ENCODE results near the gene TSHZ3. TPM values are rescaled to one million over a fixed set of nuclear protein-coding genes. Genes with fewer than 3 reads are reported as not detected.
A peak's percentile ranks its signal among the peaks of the same experiment; 100 is the strongest.

Gene TSHZ3
- total RNA-seq, 6 donors from 2014 or later: 2.9 to 10.1 (median 6.3) TPM

GRCh38 chr19:31266731-31267130 is 82.5 kb downstream of the TSHZ3 start:
- 91 to 94% methylated on average over 7 of the region's 7 CpGs for WGBS, 2 donors
- DNase-seq (no peak), ATAC-seq (ENCODE audit: low FRiP score in 2 of 2) (no peak)

GRCh38 chr19:31266196-31266595 is 83.0 kb downstream of the TSHZ3 start:
- WGBS, 2 donors: 87 to 89% methylated on average over 4 of the region's 4 CpGs
- peaks cover 0 to 4% (median 2%) of the 10 kb centered on the region in 4 donors for H3K4me1 ChIP-seq
- H3K9me3 ChIP-seq: no peaks in the 10 kb centered on the region
- no peaks in the 10 kb centered on the region for H3K36me3 ChIP-seq
- TF ChIP-seq CTCF (IDR thresholded peaks at IDR 0.05) (no peak), POLR2AphosphoS5 (IDR thresholded peaks at IDR 0.05) (no peak), EP300 (IDR thresholded peaks at IDR 0.05) (no peak), POLR2A (IDR thresholded peaks at IDR 0.05) (no peak)
- no peak for DNase-seq
- no peak for ATAC-seq (ENCODE audit: low FRiP score in 2 of 2)
- H3K27me3 ChIP-seq: no peaks in the 10 kb centered on the region
- no peak overlapping the region for H3K27ac ChIP-seq
- H3K4me3 ChIP-seq: no peak overlapping the region

More at GRCh38 chr19:31266731-31267130, 82.5 kb downstream of the TSHZ3 start:
- Histone ChIP-seq H3K4me1 (no peaks in the 10 kb centered on the region), H3K9me3 (no peaks in the 10 kb centered on the region), H3K27ac (no peak overlapping the region), H3K27me3 (no peaks in the 10 kb centered on the region), H3K36me3 (no peaks in the 10 kb centered on the region), H3K4me3 (no peak overlapping the region)
- no peak for TF ChIP-seq POLR2AphosphoS5 (IDR thresholded peaks at IDR 0.05)

GRCh38 chr19:31264041-31264778 is 85.0 kb downstream of the TSHZ3 start:
- no peak for TF ChIP-seq POLR2A (IDR thresholded peaks at IDR 0.05)
- TF ChIP-seq EP300 (IDR thresholded peaks at IDR 0.05): no peak
- no peak for TF ChIP-seq POLR2AphosphoS5 (IDR thresholded peaks at IDR 0.05)
- no peak for TF ChIP-seq CTCF (IDR thresholded peaks at IDR 0.05)
- Histone ChIP-seq H3K27me3 (no peaks in the 10 kb centered on the region), H3K36me3 (no peaks in the 10 kb centered on the region), H3K4me3 (no peak overlapping the region), H3K4me1 (peaks cover 3 to 12% (median 9%) of the 10 kb centered on the region in 4 donors), H3K9me3 (no peaks in the 10 kb centered on the region), H3K27ac (no peak overlapping the region)
- ATAC-seq (ENCODE audit: low FRiP score in 2 of 2) (no peak), DNase-seq (peak; percentile 8 to 40)
- WGBS, 2 donors: 68 to 78% methylated on average over 8 to 9 of the region's 9 CpGs

GRCh38 chr19:31263328-31263727 is 85.9 kb downstream of the TSHZ3 start:
- ATAC-seq (ENCODE audit: low FRiP score in 2 of 2) (no peak), DNase-seq (peak in 1 of 2 donors; percentile 52)
- Histone ChIP-seq H3K4me1 (peaks cover 3 to 12% (median 9%) of the 10 kb centered on the region in 4 donors), H3K27me3 (no peaks in the 10 kb centered on the region), H3K27ac (no peak overlapping the region), H3K36me3 (no peaks in the 10 kb centered on the region), H3K4me3 (no peak overlapping the region), H3K9me3 (no peaks in the 10 kb centered on the region)
- TF ChIP-seq EP300 (IDR thresholded peaks at IDR 0.05) (no peak), POLR2AphosphoS5 (IDR thresholded peaks at IDR 0.05) (no peak), POLR2A (IDR thresholded peaks at IDR 0.05) (no peak), CTCF (IDR thresholded peaks at IDR 0.05) (no peak)
- 63 to 73% methylated on average over 8 to 9 of the region's 9 CpGs for WGBS, 2 donors

GRCh38 chr19:31262725-31263191 is 86.5 kb downstream of the TSHZ3 start:
- Histone ChIP-seq H3K27ac (no peak overlapping the region), H3K4me1 (peaks cover 3 to 12% (median 9%) of the 10 kb centered on the region in 4 donors), H3K36me3 (no peaks in the 10 kb centered on the region), H3K4me3 (no peak overlapping the region), H3K9me3 (no peaks in the 10 kb centered on the region), H3K27me3 (no peaks in the 10 kb centered on the region)
- TF ChIP-seq POLR2A (IDR thresholded peaks at IDR 0.05) (no peak), POLR2AphosphoS5 (IDR thresholded peaks at IDR 0.05) (no peak), EP300 (IDR thresholded peaks at IDR 0.05) (no peak), CTCF (IDR thresholded peaks at IDR 0.05) (no peak)
- DNase-seq: no peak
- WGBS, 2 donors: 63 to 75% methylated on average over 9 to 10 of the region's 10 CpGs
- no peak for ATAC-seq (ENCODE audit: low FRiP score in 2 of 2)
